Inferior parietal cortex (tissue), 1 donor: ENCODE data around the gene CHADL.
"Not testable (repeated sequence)": the region's sequence is repeated elsewhere in the genome, so short reads cannot be mapped to it uniquely, and the experiment has no call there.

Source experiments
- DNase-seq: peaks from one replicate; pipeline ENCODE4 v3.0.0-alpha.2; 2016; ENCODE audit errors: extremely low spot score

CHADL gene

DNA sequence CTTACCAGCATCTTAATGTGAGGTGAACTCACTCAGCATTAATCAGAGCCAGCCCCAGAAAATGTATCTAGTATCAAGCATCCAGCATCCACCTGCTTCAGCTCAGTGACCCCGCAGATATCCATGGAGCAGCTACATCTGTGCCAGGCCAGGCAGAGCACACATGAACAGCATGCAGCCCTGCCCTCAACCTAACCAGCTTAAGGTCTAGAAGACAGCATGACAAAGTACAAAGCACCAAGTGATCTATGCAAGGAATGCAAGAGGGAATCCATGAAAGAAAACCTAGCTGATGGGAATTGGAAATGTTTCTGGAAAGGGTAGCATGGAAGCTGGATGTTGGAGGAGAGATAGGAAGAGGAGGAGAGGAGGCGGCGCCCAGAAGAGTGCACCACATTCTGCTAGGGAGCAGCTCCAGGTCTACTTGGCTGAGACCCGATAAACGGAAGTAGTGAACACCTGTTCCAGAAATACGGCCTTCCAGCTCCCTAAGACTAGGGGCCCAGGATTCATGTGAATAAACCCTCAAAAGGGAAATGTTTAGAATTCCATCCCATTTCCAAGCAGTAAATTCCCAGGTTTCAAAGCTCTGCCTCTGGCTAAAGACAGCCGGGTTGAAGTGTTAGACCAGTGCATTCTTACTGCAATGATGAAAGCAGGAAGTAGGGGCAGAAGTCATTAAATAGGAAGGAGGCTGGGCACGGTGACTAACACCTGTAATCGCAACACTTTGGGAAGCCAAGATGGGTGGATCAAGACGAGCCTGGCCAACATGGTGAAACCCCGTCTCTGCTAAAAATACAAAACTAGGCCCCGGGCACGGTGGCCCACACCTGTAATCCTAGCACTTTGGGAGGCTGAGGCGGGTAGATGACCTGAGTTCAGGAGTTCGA, 59.1 kb downstream of the CHADL start:
- DNase-seq = no peak

GRCh38 chr22:41180926-41181325, 59.8 kb downstream of the CHADL start:
- no peak for DNase-seq

GRCh38 chr22:41180362-41180761, 60.4 kb downstream of the CHADL start:
- DNase-seq = not testable (repeated sequence)
